ENCODE data around the gene TBC1D1. TPM values are rescaled to one million over a fixed set of nuclear protein-coding genes. Genes with fewer than 3 reads are reported as not detected.

The TBC1D1 gene
- polyA plus RNA-seq, 1 experiment: 50.7 TPM

DNA sequence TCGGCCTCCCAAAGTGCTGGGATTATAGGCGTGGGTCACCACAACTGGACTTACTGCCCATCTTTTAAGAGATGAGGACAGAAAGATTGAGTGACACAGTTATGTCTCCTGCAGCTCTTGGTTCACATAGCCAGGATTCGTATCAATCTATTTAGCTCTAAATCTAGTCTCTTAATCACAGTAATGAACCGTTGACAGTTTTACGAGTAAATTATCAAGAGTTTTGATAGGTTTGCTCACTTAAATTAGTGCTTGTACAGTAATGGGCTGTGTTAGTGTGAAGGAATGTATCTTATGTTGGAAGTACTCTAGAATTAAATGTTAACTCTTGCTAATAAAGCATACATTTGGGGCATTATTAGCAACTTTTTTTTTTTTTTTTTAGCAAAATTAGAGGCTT lies 175.0 kb downstream of the TBC1D1 start:
- CTCF ChIA-PET: interaction anchor here (0.7 kb wide), 1 partner anchor 8 kb away, joined by 4 read pairs; no protein-coding TSS in a partner anchor
- Histone ChIP-seq H3K4me3 (ENCODE audit: low read depth, low read length) (no peak overlapping the region), H3K9me3 (ENCODE audit: control insufficient read depth, insufficient read depth, low read length) (no peaks in the 10 kb centered on the region), H3K27me3 (ENCODE audit: control insufficient read depth, insufficient read depth, low read length) (no peaks in the 10 kb centered on the region), H3K27ac (ENCODE audit: low read depth, low read length) (no peak overlapping the region)
- no peak for DNase-seq (ENCODE audit: low read depth, low spot score)
- POLR2A ChIA-PET: interaction anchor here (0.6 kb wide), 1 partner anchor 20 kb away, joined by 3 read pairs; no protein-coding TSS in a partner anchor
- TF ChIP-seq, protein P1, sequence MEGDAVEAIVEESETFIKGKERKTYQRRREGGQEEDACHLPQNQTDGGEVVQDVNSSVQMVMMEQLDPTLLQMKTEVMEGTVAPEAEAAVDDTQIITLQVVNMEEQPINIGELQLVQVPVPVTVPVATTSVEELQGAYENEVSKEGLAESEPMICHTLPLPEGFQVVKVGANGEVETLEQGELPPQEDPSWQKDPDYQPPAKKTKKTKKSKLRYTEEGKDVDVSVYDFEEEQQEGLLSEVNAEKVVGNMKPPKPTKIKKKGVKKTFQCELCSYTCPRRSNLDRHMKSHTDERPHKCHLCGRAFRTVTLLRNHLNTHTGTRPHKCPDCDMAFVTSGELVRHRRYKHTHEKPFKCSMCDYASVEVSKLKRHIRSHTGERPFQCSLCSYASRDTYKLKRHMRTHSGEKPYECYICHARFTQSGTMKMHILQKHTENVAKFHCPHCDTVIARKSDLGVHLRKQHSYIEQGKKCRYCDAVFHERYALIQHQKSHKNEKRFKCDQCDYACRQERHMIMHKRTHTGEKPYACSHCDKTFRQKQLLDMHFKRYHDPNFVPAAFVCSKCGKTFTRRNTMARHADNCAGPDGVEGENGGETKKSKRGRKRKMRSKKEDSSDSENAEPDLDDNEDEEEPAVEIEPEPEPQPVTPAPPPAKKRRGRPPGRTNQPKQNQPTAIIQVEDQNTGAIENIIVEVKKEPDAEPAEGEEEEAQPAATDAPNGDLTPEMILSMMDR (IDR thresholded peaks at IDR 0.05; ENCODE audit: low read depth, low read length): no peak

DNA sequence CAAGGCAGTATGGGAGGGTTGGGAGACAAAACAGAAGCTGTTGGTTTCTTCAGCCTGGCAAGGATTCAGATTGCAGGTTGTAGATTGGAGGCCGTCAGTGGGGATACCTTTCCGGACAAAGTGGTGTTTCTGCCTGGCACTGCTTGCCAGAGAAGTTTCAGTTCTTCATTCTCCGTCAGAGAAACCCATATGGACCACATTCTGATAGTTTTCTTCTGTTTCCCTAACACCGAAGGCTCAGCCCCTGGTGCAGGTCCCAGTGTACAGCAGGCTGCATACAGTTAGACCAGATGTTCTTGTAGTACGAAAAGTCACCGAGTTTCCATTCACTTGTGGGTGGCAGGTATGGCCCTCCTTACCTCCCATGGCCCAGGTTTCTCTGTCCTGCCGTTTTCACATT lies 176.6 kb downstream of the TBC1D1 start:
- ChIA-PET CTCF (interaction anchor here (2.7 kb wide), 1 partner anchor 112 kb away, joined by 12 read pairs; no protein-coding TSS in a partner anchor), POLR2A (no interaction called here)
- DNase-seq (ENCODE audit: low read depth, low spot score): no peak
- Histone ChIP-seq H3K4me3 (ENCODE audit: low read depth, low read length) (no peak overlapping the region), H3K9me3 (ENCODE audit: control insufficient read depth, insufficient read depth, low read length) (no peaks in the 10 kb centered on the region), H3K27ac (ENCODE audit: low read depth, low read length) (no peak overlapping the region), H3K27me3 (ENCODE audit: control insufficient read depth, insufficient read depth, low read length) (no peaks in the 10 kb centered on the region)
- TF ChIP-seq, protein P1 (IDR thresholded peaks at IDR 0.05; ENCODE audit: low read depth, low read length): no peak

- POLR2A ChIA-PET: no interaction called here
- Histone ChIP-seq H3K4me3 (ENCODE audit: low read depth, low read length) (no peak overlapping the region), H3K9me3 (ENCODE audit: control insufficient read depth, insufficient read depth, low read length) (no peaks in the 10 kb centered on the region), H3K27ac (ENCODE audit: low read depth, low read length) (no peak overlapping the region), H3K27me3 (ENCODE audit: control insufficient read depth, insufficient read depth, low read length) (no peaks in the 10 kb centered on the region)
- CTCF ChIA-PET: interaction anchor here (1.2 to 2.9 kb wide), 3 partner anchors 109 to 251 kb away, joined by 4 to 12 read pairs (median 10); no protein-coding TSS in a partner anchor
- TF ChIP-seq, protein P1 (IDR thresholded peaks at IDR 0.05; ENCODE audit: low read depth, low read length): no peak
- DNase-seq (ENCODE audit: low read depth, low spot score): no peak
Measured at GRCh38 chr4:38068107-38068506, 177.2 kb downstream of the TBC1D1 start.

DNA sequence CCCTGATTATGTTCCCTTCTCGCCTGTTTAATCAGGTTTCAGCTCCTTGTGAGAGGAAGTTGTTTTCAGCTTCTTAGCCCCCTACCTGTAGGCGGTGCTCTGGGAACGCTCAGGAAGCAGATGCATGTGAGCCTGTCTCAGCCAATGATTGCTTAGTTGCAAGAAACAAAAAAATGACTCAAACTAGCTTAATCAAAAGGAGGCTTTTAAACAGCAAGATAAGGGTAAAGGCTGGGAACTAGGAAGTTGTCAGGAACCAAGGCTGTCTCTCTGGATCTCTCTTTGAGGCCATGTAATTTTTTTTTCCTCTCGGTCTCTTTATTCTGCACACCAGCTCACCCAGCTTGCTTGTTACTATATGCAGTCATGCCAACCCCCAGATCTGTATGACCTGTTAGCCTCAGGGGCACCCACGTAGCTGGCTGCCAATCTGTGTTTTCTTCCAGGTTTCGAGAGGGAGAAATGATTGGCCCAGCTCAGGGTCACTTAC lies 178.4 kb downstream of the TBC1D1 start:
- peak; percentile 30 for DNase-seq (ENCODE audit: low read depth, low spot score)
- no peaks in the 10 kb centered on the region for H3K27me3 ChIP-seq (ENCODE audit: control insufficient read depth, insufficient read depth, low read length)
- ChIA-PET CTCF (interaction anchor here (0.7 to 2.9 kb wide), 12 partner anchors 8 to 662 kb away, joined by 3 to 12 read pairs (median 4); no protein-coding TSS in a partner anchor), POLR2A (interaction anchor here (0.6 kb wide), 1 partner anchor 80 kb away, joined by 4 read pairs; no protein-coding TSS in a partner anchor)
- TF ChIP-seq, protein P1 (IDR thresholded peaks at IDR 0.05; ENCODE audit: low read depth, low read length): peak; percentile 65
- no peak overlapping the region for H3K4me3 ChIP-seq (ENCODE audit: low read depth, low read length)
- H3K27ac ChIP-seq (ENCODE audit: low read depth, low read length): no peak overlapping the region
- H3K9me3 ChIP-seq (ENCODE audit: control insufficient read depth, insufficient read depth, low read length): no peaks in the 10 kb centered on the region

DNA sequence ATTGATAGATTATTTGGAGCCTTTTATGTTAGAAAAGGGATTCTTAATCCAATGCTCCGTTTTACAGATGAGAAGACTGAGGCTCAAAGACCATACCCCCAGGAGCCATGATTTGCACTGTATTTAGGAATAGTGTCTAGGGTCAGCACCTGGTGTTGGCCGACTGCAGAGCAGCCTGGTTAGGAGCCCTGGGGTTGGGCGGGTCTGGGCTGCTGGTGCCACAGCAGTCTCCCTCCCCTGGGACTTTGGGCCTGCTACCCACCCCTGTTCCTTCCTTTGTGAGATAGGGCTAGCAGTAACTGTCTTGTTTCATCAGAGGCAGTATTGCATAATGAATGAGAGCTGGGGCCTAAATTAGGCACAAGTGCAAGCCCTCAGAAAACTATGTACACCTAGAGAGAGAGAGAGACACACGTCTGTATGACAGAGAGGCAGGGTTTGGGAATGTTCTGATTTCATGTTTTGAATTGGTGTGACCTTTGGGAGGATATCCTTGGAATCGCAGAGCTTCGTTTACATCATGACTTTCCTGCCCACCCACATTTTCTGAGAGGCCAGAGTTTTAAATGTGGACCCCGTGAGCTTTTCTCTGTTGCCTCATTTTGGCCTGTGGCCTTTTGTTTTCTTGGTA lies 181.0 kb downstream of the TBC1D1 start:
- POLR2A ChIA-PET: interaction anchor here (0.5 kb wide), 1 partner anchor 36 kb away, joined by 7 read pairs; no protein-coding TSS in a partner anchor
- DNase-seq (ENCODE audit: low read depth, low spot score): no peak

More for the DNA sequence above, 181.0 kb downstream of the TBC1D1 start:
- CTCF ChIA-PET: interaction anchor here (0.9 to 2.2 kb wide), 3 partner anchors 9 to 660 kb away, joined by 3 to 15 read pairs (median 3); no protein-coding TSS in a partner anchor
- H3K4me3 ChIP-seq (ENCODE audit: low read depth, low read length): no peak overlapping the region
- H3K27ac ChIP-seq (ENCODE audit: low read depth, low read length): peak overlapping the region; percentile 23
- H3K9me3 ChIP-seq (ENCODE audit: control insufficient read depth, insufficient read depth, low read length): no peaks in the 10 kb centered on the region
- H3K27me3 ChIP-seq (ENCODE audit: control insufficient read depth, insufficient read depth, low read length): no peaks in the 10 kb centered on the region
- TF ChIP-seq, protein P1 (IDR thresholded peaks at IDR 0.05; ENCODE audit: low read depth, low read length): no peak

Data from AG04450 (cell line).